H9 (cell line): ENCODE data around the gene HOXD10. TPM values are rescaled to one million over a fixed set of nuclear protein-coding genes. Genes with fewer than 3 reads are reported as not detected.

ENCODE experiments used
- DNase-seq: peaks from one replicate; pipeline ENCODE4 v3.0.0-alpha.2; 2017
- H2AFZ ChIP-seq: one replicate; pipeline ENCODE4 v1.6.1; 2013; ENCODE audit warnings: mild to moderate bottlenecking, low read length, control low read depth, moderate library complexity
- H2AK5ac ChIP-seq: 2 replicates; pipeline ENCODE4 v1.6.1; 2013; ENCODE audit warnings: low read length, control low read depth, mixed read lengths; ENCODE audit not compliant: insufficient read length
- H2BK120ac ChIP-seq: one replicate; pipeline ENCODE4 v1.6.1; 2013; ENCODE audit warnings: low read depth, mild to moderate bottlenecking, low read length, control low read depth, inconsistent platforms; ENCODE audit not compliant: poor library complexity, severe bottlenecking
- H2BK12ac ChIP-seq: 2 replicates; pipeline ENCODE4 v1.6.1; 2013; ENCODE audit warnings: low read length, control low read depth, mixed read lengths, low read depth; ENCODE audit not compliant: insufficient read length
- H2BK15ac ChIP-seq: 2 replicates; pipeline ENCODE4 v1.6.1; 2013; ENCODE audit warnings: low read depth, low read length, control low read depth
- H2BK20ac ChIP-seq: one replicate; pipeline ENCODE4 v1.6.1; 2013; ENCODE audit warnings: low read depth, mild to moderate bottlenecking, low read length, control low read depth, inconsistent platforms; ENCODE audit not compliant: poor library complexity, severe bottlenecking
- H2BK5ac ChIP-seq: 2 replicates; pipeline ENCODE4 v1.6.1; 2013; ENCODE audit warnings: low read length, control low read depth, mixed read lengths; ENCODE audit not compliant: insufficient read length
- H3K14ac ChIP-seq: 2 replicates; pipeline ENCODE4 v1.6.1; 2013; ENCODE audit warnings: low read length, control low read depth; ENCODE audit not compliant: insufficient read depth
- H3K18ac ChIP-seq: 2 replicates; pipeline ENCODE4 v1.6.1; 2013; ENCODE audit warnings: low read depth, mild to moderate bottlenecking, mixed read lengths, low read length, control low read depth; ENCODE audit not compliant: insufficient read length
- H3K23ac ChIP-seq: 2 replicates; pipeline ENCODE4 v1.6.1; 2013; ENCODE audit warnings: low read length, control low read depth, mixed read lengths, low read depth; ENCODE audit not compliant: insufficient read length
- H3K23me2 ChIP-seq: 2 replicates; pipeline ENCODE4 v1.6.1; 2013; ENCODE audit warnings: low read depth, mild to moderate bottlenecking, mixed read lengths, low read length, control low read depth; ENCODE audit not compliant: insufficient read length, poor library complexity, severe bottlenecking
- H3K27ac ChIP-seq: 2 replicates; pipeline ENCODE4 v1.5.1; 2013; ENCODE audit warnings: low read length, control low read depth, mixed read lengths, low read depth; ENCODE audit not compliant: insufficient read length
- H3K27me3 ChIP-seq: 2 replicates; pipeline ENCODE4 v1.6.1; 2013; ENCODE audit warnings: low read length, control low read depth, inconsistent platforms; ENCODE audit not compliant: insufficient read depth
- H3K4ac ChIP-seq: 2 replicates; pipeline ENCODE4 v1.6.1; 2013; ENCODE audit warnings: low read depth, mild to moderate bottlenecking, control low read depth, inconsistent platforms, low read length, moderate library complexity
- H3K4me1 ChIP-seq: 2 replicates; pipeline ENCODE4 v1.6.1; 2013; ENCODE audit warnings: low read length, control low read depth, inconsistent platforms; ENCODE audit not compliant: insufficient read depth
- H3K4me2 ChIP-seq: 2 replicates; pipeline ENCODE4 v1.6.1; 2013; ENCODE audit warnings: low read length, control low read depth, mixed read lengths; ENCODE audit not compliant: insufficient read length, insufficient read depth
- H3K56ac ChIP-seq: 2 replicates; pipeline ENCODE4 v1.6.1; 2013; ENCODE audit warnings: low read depth, mild to moderate bottlenecking, mixed read lengths, low read length, control low read depth; ENCODE audit not compliant: insufficient read length
- H3K79me1 ChIP-seq: 2 replicates; pipeline ENCODE4 v1.6.1; 2013; ENCODE audit warnings: low read depth, mild to moderate bottlenecking, moderate library complexity, low read length, control low read depth, inconsistent platforms; ENCODE audit not compliant: insufficient read depth, poor library complexity, severe bottlenecking
- H3K79me2 ChIP-seq: 2 replicates; pipeline ENCODE4 v1.6.1; 2013; ENCODE audit warnings: low read length, control low read depth, inconsistent platforms; ENCODE audit not compliant: insufficient read depth
- H3K9ac ChIP-seq: 2 replicates; pipeline ENCODE4 v1.6.1; 2013; ENCODE audit warnings: low read length, control low read depth, mixed read lengths; ENCODE audit not compliant: insufficient read length; ENCODE audit errors: extremely low read depth
- H3K9me3 ChIP-seq: one replicate; pipeline ENCODE4 v1.6.1; 2013; ENCODE audit warnings: low read depth, low read length, inconsistent platforms; ENCODE audit not compliant: control insufficient read depth
- H3T11ph ChIP-seq: one replicate; pipeline ENCODE4 v1.6.1; 2013; ENCODE audit warnings: mild to moderate bottlenecking, low read length, control low read depth, inconsistent platforms
- H4K20me1 ChIP-seq: one replicate; pipeline ENCODE4 v1.6.1; 2013; ENCODE audit not compliant: control insufficient read depth, insufficient read length, insufficient read depth
- H4K5ac ChIP-seq: 2 replicates; pipeline ENCODE4 v1.6.1; 2013; ENCODE audit warnings: low read depth, mild to moderate bottlenecking, mixed read lengths, low read length, control low read depth; ENCODE audit not compliant: insufficient read length
- H4K8ac ChIP-seq: replicated peaks from 2 replicates; pipeline ENCODE4 v1.6.1; 2013; ENCODE audit warnings: low read length, control low read depth, mixed read lengths, low read depth; ENCODE audit not compliant: insufficient read length
- H4K91ac ChIP-seq: 2 replicates; pipeline ENCODE4 v1.6.1; 2013; ENCODE audit warnings: low read depth, mild to moderate bottlenecking, moderate library complexity, mixed read lengths, low read length, control low read depth; ENCODE audit not compliant: insufficient read length
- H3K27ac Mint-ChIP-seq, 3 experiments: 2 replicates in 2 of 3; 3 replicates in 1 of 3; pipeline ENCODE4 v1.8.0; 2020 to 2021; ENCODE audit warnings: mixed read lengths in 3 of 3, mild to moderate bottlenecking in 1 of 3, moderate library complexity in 1 of 3
- H3K27me3 Mint-ChIP-seq: 2 replicates; pipeline ENCODE4 v1.8.0; 2021; ENCODE audit warnings: low read depth, mild to moderate bottlenecking, moderate library complexity, mixed read lengths
- H3K36me3 Mint-ChIP-seq, 3 experiments: 2 replicates in 2 of 3; 3 replicates in 1 of 3; pipeline ENCODE4 v1.8.0; 2020 to 2021; ENCODE audit warnings: low read depth in 3 of 3, mixed read lengths in 3 of 3; ENCODE audit not compliant: insufficient read depth in 1 of 3
- H3K4me1 Mint-ChIP-seq, 2 experiments: 2 replicates each; pipeline ENCODE4 v1.8.0; 2020; ENCODE audit warnings: mixed read lengths in 2 of 2
- H3K4me3 Mint-ChIP-seq, 2 experiments: 2 replicates in 1 of 2; 3 replicates in 1 of 2; pipeline ENCODE4 v1.8.0; 2020 to 2021; ENCODE audit warnings: mild to moderate bottlenecking in 2 of 2, mixed read lengths in 2 of 2, moderate library complexity in 1 of 2
- H3K9me3 Mint-ChIP-seq, 2 experiments: 2 replicates in 1 of 2; 3 replicates in 1 of 2; pipeline ENCODE4 v1.8.0; 2020; ENCODE audit warnings: mild to moderate bottlenecking in 2 of 2, mixed read lengths in 2 of 2, moderate library complexity in 1 of 2
- WGBS: extraction: QIAGEN DNeasy Blood & Tissue Kit; methylation state at CpG from one replicate; pipeline ENCODE4 v1.1.7; 2013; ENCODE audit warnings: missing lambda C conversion rate, low lambda C conversion rate, mixed read lengths; ENCODE audit not compliant: insufficient read length; ENCODE audit errors: extremely low coverage; 5-methylcytosine and 5-hydroxymethylcytosine counted together
- total RNA-seq: library from RNA; stranded (reverse); gene quantifications from 2 replicates; pipeline ENCODE4 v1.2.1, GENCODE V29; 2021
- TF ChIP-seq, protein P1 (sequence below): fragments of 200-600 bp; sonication (generic); conservative IDR thresholded peaks from 3 replicates; pipeline ENCODE4 v1.8.0; 2021; ENCODE audit warnings: antibody characterized with exemption, mild to moderate bottlenecking

The HOXD10 gene
- total RNA-seq, 1 experiment from 2014 or later, result not detected

DNA sequence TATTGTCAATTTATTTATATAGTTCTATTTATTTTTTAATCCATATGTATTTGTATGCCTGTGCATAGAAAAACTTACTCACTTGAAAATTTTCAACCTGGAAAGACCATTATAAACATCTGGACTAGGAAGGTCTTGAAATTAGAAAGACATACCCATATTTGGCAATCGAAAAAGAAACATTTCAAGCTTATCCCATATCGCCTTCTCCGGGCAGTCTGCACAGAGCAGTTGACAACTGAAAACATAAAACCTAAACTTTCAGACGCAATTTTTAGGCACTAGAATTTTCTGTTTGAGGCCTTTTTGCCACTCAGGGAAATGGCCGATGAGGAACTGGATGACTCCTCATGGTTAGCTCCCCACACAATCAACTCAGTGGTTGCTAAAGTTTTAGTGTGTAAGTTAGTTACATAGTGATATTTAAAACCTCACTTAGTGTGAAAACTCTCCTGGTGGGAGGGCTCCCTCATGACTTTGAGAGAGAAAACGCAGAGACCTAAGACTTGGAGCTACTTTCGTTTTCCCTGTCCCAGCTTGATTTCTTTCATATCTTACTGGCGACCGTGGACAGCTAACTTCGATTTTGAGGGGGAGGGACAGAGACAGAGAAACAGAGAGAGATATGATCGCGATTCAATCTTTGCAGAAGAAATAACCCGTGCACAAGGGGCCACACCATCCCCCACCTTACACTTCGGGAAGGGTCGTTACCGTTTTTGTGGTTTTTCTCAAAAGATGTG is 20.2 kb upstream of the HOXD10 start:
- Histone ChIP-seq H3K79me1 (no peaks in the 10 kb centered on the region), H2AK5ac (no peak overlapping the region), H3K4ac (no peak overlapping the region), H4K91ac (no peak overlapping the region), H3K27me3 (peaks cover 83% of the 10 kb centered on the region), H3K18ac (no peak overlapping the region), H4K8ac (no peak overlapping the region), H3K9me3 (no peaks in the 10 kb centered on the region), H2BK15ac (no peak overlapping the region), H3K56ac (no peak overlapping the region), H2BK120ac (no peak overlapping the region), H3K23me2 (peaks cover 5% of the 10 kb centered on the region), H3K4me2 (peak overlapping the region; percentile 63), H3K23ac (no peak overlapping the region), H2BK12ac (no peak overlapping the region), H2AFZ (no peak overlapping the region), H3K14ac (no peak overlapping the region), H3T11ph (no peak overlapping the region), H2BK20ac (no peak overlapping the region), H4K20me1 (no peaks in the 10 kb centered on the region), H3K4me1 (peaks cover 6% of the 10 kb centered on the region), H2BK5ac (no peak overlapping the region), H3K9ac (no peak overlapping the region), H4K5ac (no peak overlapping the region), H3K27ac (no peak overlapping the region), H3K79me2 (no peaks in the 10 kb centered on the region)
- H3K9me3 Mint-ChIP-seq, result peaks cover 0 to 24% of the 10 kb centered on the region in 2 experiments; a peak in 4 of 5 replicates
- TF ChIP-seq, protein P1, sequence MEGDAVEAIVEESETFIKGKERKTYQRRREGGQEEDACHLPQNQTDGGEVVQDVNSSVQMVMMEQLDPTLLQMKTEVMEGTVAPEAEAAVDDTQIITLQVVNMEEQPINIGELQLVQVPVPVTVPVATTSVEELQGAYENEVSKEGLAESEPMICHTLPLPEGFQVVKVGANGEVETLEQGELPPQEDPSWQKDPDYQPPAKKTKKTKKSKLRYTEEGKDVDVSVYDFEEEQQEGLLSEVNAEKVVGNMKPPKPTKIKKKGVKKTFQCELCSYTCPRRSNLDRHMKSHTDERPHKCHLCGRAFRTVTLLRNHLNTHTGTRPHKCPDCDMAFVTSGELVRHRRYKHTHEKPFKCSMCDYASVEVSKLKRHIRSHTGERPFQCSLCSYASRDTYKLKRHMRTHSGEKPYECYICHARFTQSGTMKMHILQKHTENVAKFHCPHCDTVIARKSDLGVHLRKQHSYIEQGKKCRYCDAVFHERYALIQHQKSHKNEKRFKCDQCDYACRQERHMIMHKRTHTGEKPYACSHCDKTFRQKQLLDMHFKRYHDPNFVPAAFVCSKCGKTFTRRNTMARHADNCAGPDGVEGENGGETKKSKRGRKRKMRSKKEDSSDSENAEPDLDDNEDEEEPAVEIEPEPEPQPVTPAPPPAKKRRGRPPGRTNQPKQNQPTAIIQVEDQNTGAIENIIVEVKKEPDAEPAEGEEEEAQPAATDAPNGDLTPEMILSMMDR, result no peak
- DNase-seq, result no peak
- H3K27me3 Mint-ChIP-seq, result peaks cover 97% of the 10 kb centered on the region
- peaks cover 30 to 44% of the 10 kb centered on the region in 2 experiments for H3K4me1 Mint-ChIP-seq
- peak overlapping the region; percentile 36 to 76 for H3K4me3 Mint-ChIP-seq
- WGBS, result no CpG with 5 or more reads among the region's 16 CpGs
- H3K36me3 Mint-ChIP-seq, result peaks cover 0 to 3% (median 0%) of the 10 kb centered on the region in 3 experiments; a peak in 2 of 7 replicates
- no peak overlapping the region; a peak in 1 of 7 replicates for H3K27ac Mint-ChIP-seq
